Measurements from ENCODE around the gene KCNK18. TPM values are rescaled to one million over a fixed set of nuclear protein-coding genes. Genes with fewer than 3 reads are reported as not detected.
A peak's percentile ranks its signal among the peaks of the same experiment; 100 is the strongest.

KCNK18 gene
- total and polyA plus RNA-seq, 2 experiments from 2014 or later = not detected

DNA sequence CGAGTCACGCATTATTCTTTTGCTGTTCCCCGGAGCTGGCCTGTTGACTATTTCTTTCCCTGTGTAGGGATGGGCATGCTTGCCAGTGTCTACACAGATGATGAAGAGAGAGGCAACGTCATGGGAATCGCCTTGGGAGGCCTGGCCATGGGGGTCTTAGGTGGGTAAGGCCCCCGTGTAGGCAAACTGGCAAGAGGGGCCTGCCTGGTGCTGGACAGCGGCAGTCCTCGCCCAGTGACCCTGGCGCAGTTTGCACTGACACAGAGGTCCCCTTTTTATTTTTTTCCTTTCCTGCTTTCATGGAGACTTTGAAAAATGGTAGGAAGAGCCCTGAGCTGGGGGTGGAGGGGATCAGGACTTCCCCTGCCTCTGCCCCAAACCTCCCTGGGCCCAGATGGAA lies 57.0 kb downstream of the KCNK18 start:
- H3K79me2 ChIP-seq (replicated peaks; ENCODE audit: insufficient read depth) = no peaks in the 10 kb centered on the region
- H3K4me3 ChIP-seq = no peak overlapping the region
- no peak overlapping the region for H3K4me2 ChIP-seq
- Mint-ChIP-seq H3K4me3 (no peak overlapping the region), H3K36me3 (ENCODE audit: low read depth) (no peaks in the 10 kb centered on the region; the same call in 1 of the 3 replicates), H3K27me3 (ENCODE audit: insufficient read depth, low read depth, poor library complexity) (peaks cover 5% of the 10 kb centered on the region), H3K9me3 (no peaks in the 10 kb centered on the region), H3K27ac (no peak overlapping the region), H3K4me1 (peaks cover 28% of the 10 kb centered on the region)
- no peak overlapping the region for H3K27ac ChIP-seq (ENCODE audit: low read depth)
- TF ChIP-seq EZH2phosphoT487 (IDR thresholded peaks at IDR 0.05; ENCODE audit: unreplicated experiment) = no peak
- TF ChIP-seq, protein P1, sequence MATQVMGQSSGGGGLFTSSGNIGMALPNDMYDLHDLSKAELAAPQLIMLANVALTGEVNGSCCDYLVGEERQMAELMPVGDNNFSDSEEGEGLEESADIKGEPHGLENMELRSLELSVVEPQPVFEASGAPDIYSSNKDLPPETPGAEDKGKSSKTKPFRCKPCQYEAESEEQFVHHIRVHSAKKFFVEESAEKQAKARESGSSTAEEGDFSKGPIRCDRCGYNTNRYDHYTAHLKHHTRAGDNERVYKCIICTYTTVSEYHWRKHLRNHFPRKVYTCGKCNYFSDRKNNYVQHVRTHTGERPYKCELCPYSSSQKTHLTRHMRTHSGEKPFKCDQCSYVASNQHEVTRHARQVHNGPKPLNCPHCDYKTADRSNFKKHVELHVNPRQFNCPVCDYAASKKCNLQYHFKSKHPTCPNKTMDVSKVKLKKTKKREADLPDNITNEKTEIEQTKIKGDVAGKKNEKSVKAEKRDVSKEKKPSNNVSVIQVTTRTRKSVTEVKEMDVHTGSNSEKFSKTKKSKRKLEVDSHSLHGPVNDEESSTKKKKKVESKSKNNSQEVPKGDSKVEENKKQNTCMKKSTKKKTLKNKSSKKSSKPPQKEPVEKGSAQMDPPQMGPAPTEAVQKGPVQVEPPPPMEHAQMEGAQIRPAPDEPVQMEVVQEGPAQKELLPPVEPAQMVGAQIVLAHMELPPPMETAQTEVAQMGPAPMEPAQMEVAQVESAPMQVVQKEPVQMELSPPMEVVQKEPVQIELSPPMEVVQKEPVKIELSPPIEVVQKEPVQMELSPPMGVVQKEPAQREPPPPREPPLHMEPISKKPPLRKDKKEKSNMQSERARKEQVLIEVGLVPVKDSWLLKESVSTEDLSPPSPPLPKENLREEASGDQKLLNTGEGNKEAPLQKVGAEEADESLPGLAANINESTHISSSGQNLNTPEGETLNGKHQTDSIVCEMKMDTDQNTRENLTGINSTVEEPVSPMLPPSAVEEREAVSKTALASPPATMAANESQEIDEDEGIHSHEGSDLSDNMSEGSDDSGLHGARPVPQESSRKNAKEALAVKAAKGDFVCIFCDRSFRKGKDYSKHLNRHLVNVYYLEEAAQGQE (IDR thresholded peaks at IDR 0.05; ENCODE audit: unreplicated experiment) = peak; percentile 57
- no peak for TF ChIP-seq ZNF114 (CRISPR knock-in tag; IDR thresholded peaks at IDR 0.05)
- no peak for TF ChIP-seq CREB1 (CRISPR knock-in tag; IDR thresholded peaks at IDR 0.05; ENCODE audit: low read depth)
- TF ChIP-seq NANOG (IDR thresholded peaks at IDR 0.05; ENCODE audit: borderline replicate concordance) = no peak
- DNase-seq (ENCODE audit: low spot score) = no peak
- H4K20me1 ChIP-seq (replicated peaks; ENCODE audit: insufficient read depth) = peaks cover 5% of the 10 kb centered on the region; the same call in 1 of the 2 replicates
- H3K36me3 ChIP-seq (ENCODE audit: insufficient read depth) = no peaks in the 10 kb centered on the region
- no peaks in the 10 kb centered on the region for H3F3A ChIP-seq (replicated peaks; ENCODE audit: low read depth)
- no peaks in the 10 kb centered on the region for H3K9me2 ChIP-seq (ENCODE audit: insufficient read depth)
- no peak overlapping the region for H2AFZ ChIP-seq
- no peaks in the 10 kb centered on the region for H3K27me3 ChIP-seq (ENCODE audit: insufficient read depth)
- no peak for ATAC-seq
- H3K4me1 ChIP-seq (ENCODE audit: insufficient read depth) = peaks cover 7% of the 10 kb centered on the region; the same call in 1 of the 2 replicates

DNA sequence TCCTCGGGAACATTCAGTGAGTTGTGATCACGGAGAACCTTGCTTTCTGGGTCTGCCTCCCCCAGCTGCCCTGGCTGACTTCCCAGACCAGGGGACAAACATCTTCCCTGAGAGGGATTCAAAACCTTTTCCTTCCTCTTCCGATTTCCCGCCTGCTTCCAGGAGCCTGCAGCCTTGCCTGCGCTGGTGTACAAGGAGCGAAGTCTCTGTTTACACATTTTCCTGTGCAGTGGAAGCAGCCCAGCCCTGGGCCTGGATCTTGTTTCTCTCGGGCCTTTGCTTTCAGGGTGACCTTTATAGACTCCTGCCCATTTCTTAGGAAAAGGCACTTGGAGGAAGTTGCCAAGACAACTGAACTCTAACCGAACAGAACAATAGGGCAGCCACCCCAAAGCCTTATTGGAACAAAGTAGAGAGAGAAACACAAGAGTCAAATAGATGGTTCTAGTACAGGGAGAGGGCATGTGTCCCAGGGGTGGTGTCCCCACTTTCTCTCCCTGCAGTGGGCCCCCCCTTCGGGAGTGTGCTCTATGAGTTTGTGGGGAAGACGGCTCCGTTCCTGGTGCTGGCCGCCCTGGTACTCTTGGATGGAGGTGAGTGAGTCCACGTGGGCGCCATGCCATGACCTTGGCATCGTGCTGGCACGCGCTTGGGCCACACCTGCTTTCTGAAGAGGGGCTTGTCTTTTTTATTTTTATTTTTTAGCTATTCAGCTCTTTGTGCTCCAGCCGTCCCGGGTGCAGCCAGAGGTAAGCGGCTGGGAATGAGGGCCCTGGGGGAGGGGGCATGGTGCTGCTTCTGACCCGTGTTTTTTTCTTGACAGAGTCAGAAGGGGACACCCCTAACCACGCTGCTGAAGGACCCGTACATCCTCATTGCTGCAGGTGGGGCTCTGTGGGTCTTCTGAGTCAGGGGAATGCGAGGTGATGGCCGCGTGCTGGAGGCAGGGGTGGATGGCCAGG lies 57.8 kb downstream of the KCNK18 start:
- H3K4me3 Mint-ChIP-seq = no peak overlapping the region
- H3K36me3 ChIP-seq (ENCODE audit: insufficient read depth) = no peaks in the 10 kb centered on the region
- H3K4me1 Mint-ChIP-seq = peaks cover 35% of the 10 kb centered on the region
- H3K4me1 ChIP-seq (ENCODE audit: insufficient read depth) = peaks cover 7% of the 10 kb centered on the region; the same call in 1 of the 2 replicates
- no peaks in the 10 kb centered on the region for H3K79me2 ChIP-seq (replicated peaks; ENCODE audit: insufficient read depth)
- no peaks in the 10 kb centered on the region for H3K9me3 Mint-ChIP-seq
- no peaks in the 10 kb centered on the region for H3K9me2 ChIP-seq (ENCODE audit: insufficient read depth)
- peaks cover 5% of the 10 kb centered on the region; the same call in 1 of the 2 replicates for H4K20me1 ChIP-seq (replicated peaks; ENCODE audit: insufficient read depth)
- no peak overlapping the region for H3K4me3 ChIP-seq
- no peaks in the 10 kb centered on the region; the same call in 1 of the 3 replicates for H3K36me3 Mint-ChIP-seq (ENCODE audit: low read depth)
- no peak for DNase-seq (ENCODE audit: low spot score)
- H2AFZ ChIP-seq = no peak overlapping the region
- no peak overlapping the region for H3K4me2 ChIP-seq
- no peak overlapping the region for H3K27ac Mint-ChIP-seq
- H3K27ac ChIP-seq (ENCODE audit: low read depth) = no peak overlapping the region
- ATAC-seq = no peak
- no peaks in the 10 kb centered on the region for H3K27me3 ChIP-seq (ENCODE audit: insufficient read depth)
- peaks cover 5% of the 10 kb centered on the region for H3K27me3 Mint-ChIP-seq (ENCODE audit: insufficient read depth, low read depth, poor library complexity)
- H3F3A ChIP-seq (replicated peaks; ENCODE audit: low read depth) = no peaks in the 10 kb centered on the region
- TF ChIP-seq, protein P1 (IDR thresholded peaks at IDR 0.05; ENCODE audit: unreplicated experiment) = no peak
- TF ChIP-seq, protein P2, sequence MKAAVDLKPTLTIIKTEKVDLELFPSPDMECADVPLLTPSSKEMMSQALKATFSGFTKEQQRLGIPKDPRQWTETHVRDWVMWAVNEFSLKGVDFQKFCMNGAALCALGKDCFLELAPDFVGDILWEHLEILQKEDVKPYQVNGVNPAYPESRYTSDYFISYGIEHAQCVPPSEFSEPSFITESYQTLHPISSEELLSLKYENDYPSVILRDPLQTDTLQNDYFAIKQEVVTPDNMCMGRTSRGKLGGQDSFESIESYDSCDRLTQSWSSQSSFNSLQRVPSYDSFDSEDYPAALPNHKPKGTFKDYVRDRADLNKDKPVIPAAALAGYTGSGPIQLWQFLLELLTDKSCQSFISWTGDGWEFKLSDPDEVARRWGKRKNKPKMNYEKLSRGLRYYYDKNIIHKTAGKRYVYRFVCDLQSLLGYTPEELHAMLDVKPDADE (IDR thresholded peaks at IDR 0.05) = no peak
- TF ChIP-seq EZH2phosphoT487 (IDR thresholded peaks at IDR 0.05; ENCODE audit: unreplicated experiment) (no peak), POLR2AphosphoS5 (IDR thresholded peaks at IDR 0.05; ENCODE audit: low read depth) (no peak)
